DMS53 treated with DMSO at 0.1 percent for 48 hours (cell line): Measurements from ENCODE around the gene HIVEP2.
A peak's percentile ranks its signal among the peaks of the same experiment; 100 is the strongest.

Source experiments
- DNase-seq: peaks from one replicate; lab custom pipeline; 2025; ENCODE audit not compliant: unreplicated experiment; lab: John Stamatoyannopoulos, UW

Gene HIVEP2

DNA sequence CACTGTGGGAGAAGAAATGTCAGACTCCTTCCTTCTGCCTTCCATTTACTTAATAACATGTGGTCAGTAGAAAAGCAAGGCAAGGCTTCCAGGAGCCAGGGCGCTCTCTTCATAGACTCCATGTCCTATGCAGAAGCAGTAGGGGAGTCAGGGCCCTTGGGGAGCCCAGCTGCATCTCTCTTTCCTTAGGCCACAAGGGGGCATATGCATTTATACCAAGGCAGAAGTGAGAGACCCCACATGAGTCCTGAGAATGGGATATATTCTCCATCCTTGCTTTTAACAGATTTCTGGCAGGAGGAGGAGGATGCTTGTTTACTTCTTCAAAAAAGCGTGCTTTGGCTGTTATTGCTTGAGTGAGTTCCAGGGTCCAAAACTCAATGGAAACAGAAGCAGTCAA is 198.5 kb downstream of the HIVEP2 start:
- no peak for DNase-seq

GRCh38 chr6:142744836-142745235 is 200.1 kb downstream of the HIVEP2 start:
- DNase-seq, result no peak

- no peak for DNase-seq
These were observed 204.5 kb downstream of the HIVEP2 start for GRCh38 chr6:142740449-142740848.

DNA sequence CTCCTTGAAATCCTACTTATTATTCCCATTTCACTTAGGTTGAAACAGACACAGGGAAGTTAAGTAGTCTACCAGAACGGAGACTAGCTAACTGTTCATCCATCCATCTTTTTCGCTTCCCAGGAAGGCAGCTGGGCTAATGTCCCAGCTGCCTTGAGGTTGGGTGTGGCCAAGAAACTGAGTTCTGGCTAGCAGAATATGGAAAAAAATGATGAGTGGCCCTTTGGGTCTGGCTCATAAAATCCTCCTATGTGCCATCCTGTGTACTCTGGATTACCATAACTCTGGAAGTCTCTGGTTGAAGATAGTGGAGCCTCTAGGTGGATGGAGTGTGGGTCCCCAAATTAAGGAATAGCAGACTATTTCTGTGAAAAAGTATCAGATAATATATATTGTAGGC is 206.2 kb downstream of the HIVEP2 start:
- DNase-seq, result no peak

DNA sequence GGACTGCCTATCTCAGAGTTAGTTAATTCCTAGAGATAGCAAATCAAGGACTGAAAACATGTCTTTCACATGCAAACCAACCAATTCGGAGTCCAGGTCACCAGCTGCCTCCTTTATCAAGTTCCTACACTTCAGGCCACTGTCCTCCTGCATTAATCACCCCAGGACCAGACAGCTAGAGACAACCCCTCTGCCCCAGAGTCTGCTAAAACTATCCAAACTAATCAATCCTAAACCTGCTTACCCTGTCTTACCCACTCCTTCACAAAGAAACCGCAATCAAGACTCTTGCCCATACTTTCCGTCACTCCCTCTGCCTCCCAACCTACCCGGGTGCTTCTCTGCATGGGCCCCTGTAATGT is 207.0 kb downstream of the HIVEP2 start:
- no peak for DNase-seq

- DNase-seq, result no peak
These were observed 207.5 kb downstream of the HIVEP2 start for GRCh38 chr6:142737368-142738034.

DNA sequence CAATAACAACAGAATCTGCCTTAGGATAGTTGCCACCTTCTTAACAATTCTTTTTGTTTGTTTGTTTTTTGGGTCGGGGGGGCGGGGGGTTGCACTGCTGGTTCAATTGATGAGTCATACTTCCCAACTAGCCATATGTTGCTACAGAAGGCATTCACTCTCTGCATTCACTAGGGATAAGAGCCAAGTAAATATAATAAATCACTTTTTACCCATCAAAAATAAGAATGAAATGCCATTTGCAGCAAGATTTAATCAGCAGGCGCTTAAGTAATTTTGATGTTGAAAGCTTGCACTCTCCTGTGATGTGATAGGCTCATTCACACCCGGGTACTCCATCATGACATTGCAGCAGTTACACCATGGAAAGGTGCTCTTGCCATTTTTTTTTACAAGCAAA is 209.8 kb downstream of the HIVEP2 start:
- DNase-seq, result no peak

DNA sequence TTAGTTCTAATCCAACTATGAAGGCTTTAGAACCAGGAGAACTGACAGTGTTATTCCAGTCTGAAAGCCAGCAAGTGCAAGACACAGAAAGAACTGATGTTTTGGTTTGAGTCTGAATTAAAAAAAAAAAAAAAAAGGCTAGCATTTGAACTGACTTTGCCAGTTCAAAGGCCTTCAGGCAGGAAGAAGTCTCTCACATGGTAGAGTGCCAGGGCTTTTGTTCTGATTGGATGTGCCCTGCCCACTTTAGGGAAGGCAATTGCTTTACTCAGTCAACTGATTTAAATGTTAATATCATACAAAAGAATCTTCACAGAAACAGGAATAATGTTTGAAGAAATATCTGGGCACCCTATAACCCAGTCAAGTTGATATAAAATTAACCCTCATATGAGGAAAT is 212.2 kb downstream of the HIVEP2 start:
- DNase-seq, result no peak

- DNase-seq, result no peak
These were observed 213.4 kb downstream of the HIVEP2 start for GRCh38 chr6:142731611-142732010.

DNA sequence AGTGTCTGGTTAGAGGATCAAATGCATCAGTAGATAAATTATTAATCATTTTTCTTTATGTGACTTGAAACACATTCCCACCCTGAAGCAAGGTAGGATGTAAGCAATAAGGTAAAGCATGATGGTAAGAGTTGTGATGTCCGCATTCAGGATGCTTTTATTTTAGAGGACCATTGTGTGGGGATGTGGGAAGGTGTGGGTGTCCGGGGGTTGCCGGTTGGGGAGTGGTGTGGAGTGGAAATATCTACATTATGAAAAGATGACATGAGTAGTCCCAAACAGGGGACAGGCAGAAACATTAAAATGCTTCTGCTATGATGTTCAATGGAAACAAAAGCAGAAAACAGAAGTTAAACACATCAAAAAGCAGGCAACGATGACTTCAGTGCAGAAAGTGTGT is 215.4 kb downstream of the HIVEP2 start:
- DNase-seq, result no peak

DNA sequence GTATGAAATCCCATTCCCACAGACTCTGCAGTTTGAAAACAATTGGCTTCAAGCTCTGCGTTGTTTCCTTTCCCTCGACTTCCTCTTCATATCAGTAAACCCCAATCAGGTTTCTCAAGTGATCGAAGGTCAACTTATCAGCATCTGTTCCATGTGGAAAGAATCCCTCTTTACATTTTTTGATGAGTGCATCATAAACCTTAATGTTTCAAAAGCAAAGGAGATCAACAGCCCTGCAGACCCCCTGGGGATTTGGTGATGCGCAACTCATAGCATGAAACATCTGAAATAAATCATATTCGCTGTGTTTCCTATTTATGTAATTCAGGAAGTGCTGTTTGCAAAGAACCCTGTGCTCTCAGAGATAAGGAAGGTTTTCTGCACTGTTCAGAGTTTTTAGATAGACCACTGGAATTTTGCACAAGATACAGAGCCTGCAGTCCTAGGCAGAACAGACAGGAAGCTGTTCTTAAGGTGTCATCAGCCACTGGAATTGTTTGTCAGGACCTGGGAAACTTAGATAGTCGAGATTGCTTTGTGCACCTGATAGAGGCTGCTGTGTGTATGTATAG is 216.0 kb downstream of the HIVEP2 start:
- no peak for DNase-seq

DNA sequence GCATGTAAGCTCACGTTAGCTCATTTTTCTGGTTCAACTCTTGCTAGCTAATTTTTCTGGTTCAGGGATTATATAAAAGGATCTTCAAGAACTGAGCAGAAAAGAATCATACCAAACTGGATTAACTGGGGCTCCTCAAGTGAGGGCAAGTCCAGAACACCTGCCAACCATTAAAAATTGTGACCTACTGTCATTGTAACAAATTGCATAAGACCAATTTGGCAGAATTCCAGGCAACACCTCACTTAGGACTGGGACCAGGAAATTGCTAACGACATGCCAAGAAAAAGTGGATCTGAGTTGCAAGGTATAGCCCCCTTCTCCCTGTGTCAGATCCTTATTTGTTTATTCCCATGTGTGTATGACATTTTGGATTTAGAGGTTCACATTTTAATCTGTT is 216.6 kb downstream of the HIVEP2 start:
- DNase-seq, result peak; percentile 14

DNA sequence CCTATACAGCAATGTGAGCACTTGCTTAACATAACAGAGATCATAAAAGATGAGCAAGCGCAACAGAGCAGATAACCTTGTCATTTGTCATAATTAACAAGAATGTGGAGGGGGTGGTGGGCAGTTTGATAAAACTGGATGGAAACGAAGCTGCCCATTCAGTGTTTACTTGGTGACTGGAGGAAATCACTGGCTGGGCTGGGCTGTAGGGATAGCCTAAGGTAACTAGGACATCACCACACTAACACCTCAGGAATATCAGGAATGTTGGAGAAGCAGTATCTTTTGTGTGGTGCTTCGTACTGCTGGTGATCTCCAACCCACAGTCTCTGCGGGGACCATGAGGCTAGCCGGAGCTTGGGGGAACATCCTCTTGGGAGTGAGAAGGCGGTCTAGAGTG is 218.4 kb downstream of the HIVEP2 start:
- no peak for DNase-seq

DNA sequence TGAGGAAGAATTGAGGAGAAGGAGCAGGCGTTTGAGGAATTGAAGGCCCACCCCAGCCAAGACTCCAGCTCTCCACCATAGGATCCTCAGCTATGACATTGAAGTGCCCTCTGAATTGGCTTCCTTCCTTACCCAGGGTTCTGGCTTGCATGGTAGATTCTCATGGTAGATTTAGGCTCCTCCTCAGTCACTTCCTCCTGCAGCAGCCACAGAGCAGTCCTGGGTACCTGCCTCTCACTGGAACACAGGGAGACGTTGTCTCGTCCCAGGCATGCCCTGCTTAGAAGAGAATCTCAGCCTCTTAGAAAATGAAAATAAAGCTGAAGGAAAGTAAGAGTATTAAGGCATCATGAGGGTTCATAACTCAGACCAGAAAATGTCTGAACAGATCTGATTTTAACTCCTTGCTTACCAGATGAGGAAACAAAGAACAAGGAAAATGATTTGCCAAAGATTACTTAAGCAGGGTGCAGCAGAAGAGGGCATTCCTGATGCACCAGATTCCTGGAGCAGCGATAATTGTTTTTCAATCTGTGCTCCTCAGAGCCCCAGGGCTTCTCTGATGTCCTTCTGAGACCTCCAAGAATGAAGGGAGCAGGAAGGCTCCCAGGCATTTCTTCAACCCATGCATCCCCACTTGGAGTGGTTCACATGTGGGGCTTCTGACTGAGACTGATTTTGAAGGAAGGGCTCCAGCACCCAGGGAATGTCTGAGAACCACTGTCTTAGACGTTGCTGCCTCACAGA is 219.8 kb downstream of the HIVEP2 start:
- DNase-seq, result no peak

- no peak for DNase-seq
These were observed 222.1 kb downstream of the HIVEP2 start for GRCh38 chr6:142722841-142723240.

DNA sequence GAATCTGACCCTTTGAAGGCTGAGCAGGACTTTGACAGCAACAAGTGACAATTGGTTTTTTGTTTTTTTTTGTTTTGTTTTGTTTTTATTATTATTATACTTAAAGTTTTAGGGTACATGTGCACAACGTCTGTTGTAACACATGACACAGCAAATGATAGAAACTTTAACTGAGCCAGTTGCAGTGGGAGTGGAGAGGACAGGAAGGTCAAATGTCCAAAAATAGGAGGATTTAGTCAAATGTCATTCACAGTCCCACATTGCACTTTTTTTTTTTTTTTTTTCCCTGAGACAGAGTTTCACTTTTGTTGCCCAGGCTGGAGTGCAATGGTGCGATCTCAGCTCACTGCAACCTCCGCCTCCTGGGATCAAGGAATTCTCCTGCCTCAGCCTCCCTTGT is 223.0 kb downstream of the HIVEP2 start:
- DNase-seq, result no peak

GRCh38 chr6:142721215-142721920 is 223.6 kb downstream of the HIVEP2 start:
- DNase-seq, result no peak

- DNase-seq, result no peak
These were observed 226.2 kb downstream of the HIVEP2 start for GRCh38 chr6:142718667-142719191.

DNA sequence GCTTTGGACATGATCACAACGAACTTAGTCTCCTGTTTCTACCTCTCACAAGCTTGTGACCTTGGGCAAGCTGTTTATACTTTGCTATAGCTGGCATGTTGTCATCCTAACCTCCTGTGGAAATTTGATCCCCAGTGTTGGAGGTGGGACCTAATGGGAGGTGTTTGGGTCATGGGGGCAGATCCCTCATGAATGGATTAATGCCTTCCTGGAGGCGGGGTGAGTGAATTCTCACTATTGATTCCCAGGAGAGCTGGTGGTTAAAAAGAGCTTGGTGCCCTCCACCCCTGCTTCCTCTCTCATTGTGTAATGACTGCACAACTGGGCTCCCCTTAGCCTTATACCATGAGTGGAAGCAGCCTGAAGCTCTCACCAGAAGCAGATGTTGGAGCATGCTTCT is 228.9 kb downstream of the HIVEP2 start:
- no peak for DNase-seq

DNA sequence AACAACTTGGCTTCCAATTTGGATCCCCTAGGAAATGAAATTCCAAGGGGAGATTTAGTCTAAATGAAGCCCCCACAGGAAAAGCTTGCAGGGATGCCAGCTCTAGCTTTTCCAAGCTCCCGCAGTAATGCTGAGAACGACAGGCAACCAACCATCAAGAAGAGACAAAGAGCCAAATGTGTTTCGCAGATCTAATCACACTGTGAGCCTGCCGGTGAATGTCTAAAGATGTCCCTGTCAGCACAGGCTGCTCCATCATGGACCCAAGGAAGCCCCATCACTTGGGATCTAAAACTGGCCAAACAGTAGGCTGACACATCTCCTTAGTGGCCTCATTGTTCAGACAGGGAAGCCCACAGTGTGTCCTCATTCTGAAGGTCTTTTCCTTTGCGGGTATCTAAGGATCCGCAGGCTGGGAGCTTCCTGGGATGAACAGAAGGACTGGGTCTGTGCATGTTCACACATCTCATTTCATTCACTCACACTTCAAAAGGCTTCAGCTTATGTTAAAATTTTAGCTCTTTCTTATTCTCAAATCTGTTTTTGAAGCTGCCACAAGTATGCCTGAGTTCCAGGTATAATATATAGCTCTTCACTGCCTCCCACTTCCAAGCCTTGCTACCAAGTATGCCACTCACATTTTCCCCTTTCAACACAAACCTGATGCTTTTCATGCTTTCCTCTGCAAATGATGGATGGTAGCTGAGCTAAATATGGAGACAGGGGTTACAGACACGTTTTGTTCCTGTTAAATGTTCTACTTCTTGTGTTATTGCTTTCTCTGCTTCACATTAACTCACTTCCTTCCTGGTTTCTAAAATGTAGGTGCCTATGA is 229.8 kb downstream of the HIVEP2 start:
- DNase-seq, result no peak

- no peak for DNase-seq
These were observed 231.0 kb downstream of the HIVEP2 start for GRCh38 chr6:142713959-142714358.
